Left lung (tissue), 10 donors: ENCODE measurements around the gene KCNMB4. TPM values are rescaled to one million over a fixed set of nuclear protein-coding genes. Genes with fewer than 3 reads are reported as not detected.

Experiments
- ATAC-seq: fragments of 200-7000 bp; cut with Tn5 transposase; one replicate; pipeline ENCODE4 v1.9.1; 2020; ENCODE audit warnings: moderate library complexity
- DNase-seq, 4 donors: peaks; one replicate each; pipeline ENCODE4 v3.0.0-alpha.2; 2013 to 2020
- H3K27ac ChIP-seq, 2 donors: fragments of 200-600 bp; sonication (generic) in 1 of 2; one replicate each; pipeline versions ENCODE4 v1.5.0 to v1.8.0; 2020 to 2021
- H3K27me3 ChIP-seq, 2 donors: fragments of 200-600 bp; sonication (generic) in 1 of 2; one replicate each; pipeline versions ENCODE4 v1.5.0 to v1.8.0; 2020 to 2021
- H3K36me3 ChIP-seq, 2 donors: fragments of 200-600 bp; sonication (generic) in 1 of 2; one replicate each; pipeline versions ENCODE4 v1.5.0 to v1.8.0; 2020 to 2021
- H3K4me1 ChIP-seq, 2 donors: fragments of 200-600 bp; one replicate each; pipeline ENCODE4 v1.8.0; 2021
- H3K4me3 ChIP-seq, 2 donors: fragments of 200-600 bp; sonication (generic) in 1 of 2; one replicate each; pipeline versions ENCODE4 v1.5.0 to v1.8.0; 2020 to 2021; ENCODE audit warnings: mild to moderate bottlenecking in 1 of 2
- H3K9me3 ChIP-seq, 2 donors: fragments of 200-600 bp; sonication (generic) in 1 of 2; one replicate each; pipeline versions ENCODE4 v1.5.0 to v1.8.0; 2020 to 2021
- CTCF ChIP-seq, 2 donors: fragments of 200-600 bp; sonication (generic) in 1 of 2; IDR thresholded peaks; one replicate each; pipeline versions ENCODE4 v1.5.0 to v1.8.0; 2021; ENCODE audit warnings: antibody characterized with exemption in 2 of 2
- intact Hi-C, 2 donors: fragments of 100-400 bp; cut with DNase I; formaldehyde crosslinking; loops; one replicate each; pipeline versions ENCODE4 v1.11.2 to v1.14.2; 2022
- polyA plus RNA-seq, 6 donors: library from polyadenylated mRNA; unstranded; fragments of 120-200 nt; gene quantifications; one replicate each; pipeline ENCODE4 v1.2.1, GENCODE V29; 2013; ENCODE audit not compliant: insufficient read length in 6 of 6
- total RNA-seq, 2 donors: library from RNA; stranded (reverse); fragmentation: NEBNext Ultra II Directional; extraction: Animal tissue kit (Norgen Biotek cat#: 25700); gene quantifications; one replicate each; pipeline ENCODE4 v1.2.1, GENCODE V29; 2021
- donor health status: DM: no; HTN: yes; CAD: no.
- donor health status: DM: no; HTN: no; CAD: no.

Gene KCNMB4
- total and polyA plus RNA-seq, 8 donors: 3.9 to 24.7 (median 20.7) TPM

DNA sequence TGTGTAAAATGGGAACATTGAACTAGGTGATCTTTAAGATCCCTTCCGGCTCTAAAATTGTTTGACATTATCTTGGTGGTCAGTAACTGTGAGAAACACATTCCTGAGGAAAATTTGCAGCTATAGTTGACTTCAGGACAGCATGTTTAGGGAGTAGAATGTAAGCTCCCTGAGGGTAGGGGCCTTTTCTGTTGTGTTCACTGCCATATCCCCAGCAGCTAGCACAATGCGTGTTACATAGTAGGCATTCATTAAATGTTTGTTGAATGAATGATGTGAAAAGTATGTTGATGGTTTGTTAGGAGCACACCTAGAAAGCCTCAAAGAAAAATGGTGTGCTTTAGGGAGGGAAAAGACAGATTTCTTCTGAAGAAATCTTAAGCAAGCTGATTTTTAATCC, 38.5 kb upstream of the KCNMB4 start:
- Histone ChIP-seq H3K4me3 (no peak overlapping the region), H3K36me3 (peaks cover 0 to 3% of the 10 kb centered on the region in 2 donors), H3K27me3 (no peaks in the 10 kb centered on the region), H3K4me1 (no peaks in the 10 kb centered on the region), H3K9me3 (no peaks in the 10 kb centered on the region), H3K27ac (no peak overlapping the region)
- intact Hi-C loops: no loop called here
- TF ChIP-seq CTCF (IDR thresholded peaks at IDR 0.05): no peak
- ATAC-seq (no peak), DNase-seq (no peak)

DNA sequence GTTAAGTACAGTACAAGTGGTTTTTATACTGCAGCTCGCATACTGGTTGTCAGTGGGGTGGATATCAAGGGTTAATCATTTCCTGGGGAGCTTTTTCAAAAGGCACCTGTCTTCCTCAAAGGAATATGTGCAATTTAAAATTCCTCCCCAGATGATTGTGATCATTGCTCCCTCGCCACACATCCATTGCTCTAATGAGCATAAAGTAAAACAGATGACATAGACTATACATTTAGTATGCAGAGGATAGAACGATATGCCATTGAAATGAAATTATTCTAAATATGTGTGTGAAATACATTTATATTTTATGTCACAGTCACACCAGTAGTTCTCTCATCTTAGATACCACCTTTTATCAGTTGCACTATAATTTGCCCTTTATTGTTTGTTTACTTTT, 36.4 kb upstream of the KCNMB4 start:
- no peak for DNase-seq
- Histone ChIP-seq H3K27me3 (no peaks in the 10 kb centered on the region), H3K27ac (no peak overlapping the region), H3K4me1 (no peaks in the 10 kb centered on the region), H3K4me3 (no peak overlapping the region), H3K9me3 (no peaks in the 10 kb centered on the region), H3K36me3 (no peaks in the 10 kb centered on the region)
- no peak for ATAC-seq
- no peak for TF ChIP-seq CTCF (IDR thresholded peaks at IDR 0.05)
- intact Hi-C loops: no loop called here

DNA sequence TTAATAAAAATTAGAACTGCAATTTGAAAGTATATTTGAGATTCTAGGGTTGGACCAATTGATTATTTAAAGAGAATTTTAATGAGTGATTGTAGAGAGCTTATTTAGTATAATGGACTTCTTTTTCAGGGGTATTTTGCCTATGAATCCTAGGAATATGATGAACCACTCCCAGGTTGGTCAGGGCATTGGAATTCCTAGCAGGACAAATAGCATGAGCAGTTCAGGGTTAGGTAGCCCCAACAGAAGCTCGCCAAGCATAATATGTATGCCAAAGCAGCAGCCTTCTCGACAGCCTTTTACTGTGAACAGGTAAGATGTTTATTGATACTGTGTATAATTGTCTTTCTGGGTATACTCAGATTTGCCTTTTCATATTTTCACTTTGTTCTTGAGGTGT, 35.9 kb upstream of the KCNMB4 start:
- Histone ChIP-seq H3K4me3 (no peak overlapping the region), H3K9me3 (no peaks in the 10 kb centered on the region), H3K27ac (no peak overlapping the region), H3K36me3 (peaks cover 0 to under 1% of the 10 kb centered on the region in 2 donors), H3K4me1 (no peaks in the 10 kb centered on the region), H3K27me3 (no peaks in the 10 kb centered on the region)
- DNase-seq: no peak
- intact Hi-C loops: no loop called here
- no peak for ATAC-seq
- no peak for TF ChIP-seq CTCF (IDR thresholded peaks at IDR 0.05)

DNA sequence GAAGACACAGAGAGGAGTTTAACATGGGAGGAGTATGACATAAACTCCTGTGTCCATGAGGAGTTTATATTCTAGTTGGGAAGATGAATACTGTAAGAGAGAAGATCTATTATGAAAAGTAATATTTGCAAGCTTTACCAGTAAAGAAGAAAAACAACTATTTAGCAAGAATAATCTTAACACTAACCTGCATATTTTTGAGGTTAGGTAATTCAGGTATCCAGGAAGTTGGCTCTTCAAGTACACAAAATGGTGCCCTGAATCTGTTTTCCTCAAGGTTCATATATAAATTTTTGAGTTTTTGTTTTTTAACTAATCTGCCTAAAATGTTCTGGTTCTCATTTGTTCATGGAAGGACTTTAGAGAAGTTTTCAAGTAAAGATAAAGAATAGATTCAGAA, 33.9 kb upstream of the KCNMB4 start:
- Histone ChIP-seq H3K27me3 (no peaks in the 10 kb centered on the region), H3K4me3 (no peak overlapping the region), H3K4me1 (no peaks in the 10 kb centered on the region), H3K27ac (no peak overlapping the region), H3K9me3 (no peaks in the 10 kb centered on the region), H3K36me3 (peaks cover 0 to 16% of the 10 kb centered on the region in 2 donors)
- intact Hi-C loops: no loop called here
- TF ChIP-seq CTCF (IDR thresholded peaks at IDR 0.05): no peak
- ATAC-seq (no peak), DNase-seq (no peak)

- H3K4me3 ChIP-seq: no peak overlapping the region
- no peak for TF ChIP-seq CTCF (IDR thresholded peaks at IDR 0.05)
- no peaks in the 10 kb centered on the region for H3K9me3 ChIP-seq
- DNase-seq: no peak
- H3K27ac ChIP-seq: no peak overlapping the region
- intact Hi-C loops: no loop called here
- H3K27me3 ChIP-seq: no peaks in the 10 kb centered on the region
- no peaks in the 10 kb centered on the region for H3K4me1 ChIP-seq
- ATAC-seq: no peak
- peaks cover 0 to 37% of the 10 kb centered on the region in 2 donors for H3K36me3 ChIP-seq
Observed at GRCh38 chr12:70334742-70335141, 31.3 kb upstream of the KCNMB4 start.
